ENCODE measurements around the gene MC1R.
A peak's percentile ranks its signal among the peaks of the same experiment; 100 is the strongest.
"Not testable (repeated sequence)": the region's sequence is repeated elsewhere in the genome, so short reads cannot be mapped to it uniquely, and the experiment has no call there.

MC1R gene

GRCh38 chr16:89918453-89919347 is at the start of gene MC1R:
Gene MC1R (plus strand): TSS chr16:89918862. CDS start chr16:89919259, 397 bp downstream.
- DNase-seq: peak; percentile 33

- no peak for DNase-seq
Observed at GRCh38 chr16:89869911-89870310, 48.8 kb upstream of the MC1R start.

GRCh38 chr16:89870440-89870839 is 48.2 kb upstream of the MC1R start:
- no peak for DNase-seq

GRCh38 chr16:89871895-89872294 is 46.8 kb upstream of the MC1R start:
- DNase-seq: no peak

GRCh38 chr16:89873109-89873971 is 45.3 kb upstream of the MC1R start, which contains the start of gene TCF25:
Gene TCF25 (plus strand): TSS chr16:89873592. CDS start chr16:89873668, 76 bp downstream.
- peak; percentile 94 for DNase-seq

GRCh38 chr16:89873972-89874689 is 44.5 kb upstream of the MC1R start:
- peak; percentile 94 for DNase-seq

- DNase-seq: not testable (repeated sequence)
Observed at GRCh38 chr16:89879123-89879522, 39.5 kb upstream of the MC1R start.

- no peak for DNase-seq
Observed at GRCh38 chr16:89880477-89881367, 37.9 kb upstream of the MC1R start.

- DNase-seq: no peak
Observed at GRCh38 chr16:89881368-89881730, 37.3 kb upstream of the MC1R start.

- no peak for DNase-seq
Observed at GRCh38 chr16:89883346-89884040, 35.2 kb upstream of the MC1R start.

- no peak for DNase-seq
Observed at GRCh38 chr16:89884041-89884421, 34.6 kb upstream of the MC1R start.

- DNase-seq: no peak
Observed at GRCh38 chr16:89887243-89887642, 31.4 kb upstream of the MC1R start.

- DNase-seq: no peak
Observed at GRCh38 chr16:89890200-89890599, 28.5 kb upstream of the MC1R start.

- no peak for DNase-seq
Observed at GRCh38 chr16:89890886-89891657, 27.6 kb upstream of the MC1R start.

GRCh38 chr16:89892055-89892630 is 26.5 kb upstream of the MC1R start:
- no peak for DNase-seq

- DNase-seq: no peak
Observed at GRCh38 chr16:89892635-89893034, 26.0 kb upstream of the MC1R start.

GRCh38 chr16:89893642-89894548 is 24.8 kb upstream of the MC1R start:
- no peak for DNase-seq

GRCh38 chr16:89895482-89896250 is 23.0 kb upstream of the MC1R start:
- no peak for DNase-seq

Data from CD4-positive, alpha-beta T cell treated with Interleukin-17A for 4 hours (primary cell).